Liver (tissue), 9 donors: ENCODE data around the gene FRMPD4. TPM values are rescaled to one million over a fixed set of nuclear protein-coding genes. Genes with fewer than 3 reads are reported as not detected.

ENCODE experiments used
- DNase-seq: peaks from one replicate; pipeline ENCODE4 v3.0.0-alpha.2; 2017; ENCODE audit warnings: low spot score
- H3K27ac ChIP-seq, 2 donors: one replicate each; pipeline ENCODE4 v1.7.0; 2013; ENCODE audit warnings: inconsistent platforms in 2 of 2, low read length in 2 of 2, control low read depth in 1 of 2, low read depth in 1 of 2, mild to moderate bottlenecking in 1 of 2
- H3K27me3 ChIP-seq, 4 donors: one replicate each; pipeline versions ENCODE4 v1.6.1 to v1.7.0; 2013; ENCODE audit warnings: low read length in 3 of 4, inconsistent platforms in 1 of 4, mild to moderate bottlenecking in 1 of 4, moderate library complexity in 1 of 4; ENCODE audit not compliant: control insufficient read depth in 4 of 4, insufficient read depth in 4 of 4
- H3K36me3 ChIP-seq, 4 donors: one replicate each; pipeline versions ENCODE4 v1.6.1 to v1.7.0; 2013; ENCODE audit warnings: low read length in 3 of 4, mild to moderate bottlenecking in 3 of 4, low read depth in 1 of 4, moderate library complexity in 1 of 4; ENCODE audit not compliant: control insufficient read depth in 4 of 4, insufficient read depth in 3 of 4
- H3K4me1 ChIP-seq, 4 donors: one replicate each; pipeline versions ENCODE4 v1.6.1 to v1.7.0; 2013; ENCODE audit warnings: low read length in 3 of 4, mild to moderate bottlenecking in 3 of 4, moderate library complexity in 1 of 4; ENCODE audit not compliant: control insufficient read depth in 4 of 4, insufficient read depth in 4 of 4
- H3K4me3 ChIP-seq, 3 donors: one replicate each; pipeline versions ENCODE4 v1.6.1 to v1.7.0; 2013; ENCODE audit warnings: low read length in 3 of 3, control low read depth in 1 of 3, low read depth in 1 of 3, mild to moderate bottlenecking in 1 of 3
- H3K9ac ChIP-seq, 2 donors: one replicate each; pipeline ENCODE4 v1.7.0; 2013; ENCODE audit warnings: low read length in 2 of 2, mild to moderate bottlenecking in 2 of 2, moderate library complexity in 2 of 2, control low read depth in 1 of 2, low read depth in 1 of 2
- H3K9me3 ChIP-seq, 4 donors: one replicate each; pipeline versions ENCODE4 v1.6.1 to v1.7.0; 2013; ENCODE audit warnings: low read length in 3 of 4; ENCODE audit not compliant: control insufficient read depth in 4 of 4
- EGR1 ChIP-seq, 2 donors: IDR thresholded peaks; 2 replicates each; pipeline ENCODE4 v1.6.1; 2016 to 2018; ENCODE audit warnings: antibody characterized with exemption in 2 of 2, low read depth in 2 of 2
- FOXA2 ChIP-seq: IDR thresholded peaks from 2 replicates; pipeline ENCODE4 v1.6.1; 2016; ENCODE audit warnings: antibody characterized with exemption
- GABPA ChIP-seq, 2 donors: IDR thresholded peaks in 1 of 2; conservative IDR thresholded peaks in 1 of 2; 2 replicates each; pipeline ENCODE4 v1.6.1; 2016; ENCODE audit warnings: antibody characterized with exemption in 2 of 2, mild to moderate bottlenecking in 1 of 2, moderate library complexity in 1 of 2
- HNF4A ChIP-seq, 2 donors: conservative IDR thresholded peaks; 2 replicates each; pipeline ENCODE4 v1.6.1; 2016; ENCODE audit warnings: antibody characterized with exemption in 2 of 2, mild to moderate bottlenecking in 2 of 2
- HNF4G ChIP-seq: IDR thresholded peaks from 2 replicates; pipeline ENCODE4 v1.6.1; 2016; ENCODE audit warnings: antibody characterized with exemption
- JUND ChIP-seq, 2 donors: IDR thresholded peaks; 2 replicates each; pipeline ENCODE4 v1.6.1; 2016; ENCODE audit warnings: antibody characterized with exemption in 2 of 2
- NR2F2 ChIP-seq: IDR thresholded peaks from 2 replicates; pipeline ENCODE4 v1.6.1; 2016; ENCODE audit warnings: antibody characterized with exemption
- RAD21 ChIP-seq, 2 donors: IDR thresholded peaks; 2 replicates each; pipeline ENCODE4 v1.6.1; 2016; ENCODE audit warnings: antibody characterized with exemption in 2 of 2, mild to moderate bottlenecking in 2 of 2
- RXRA ChIP-seq, 2 donors: IDR thresholded peaks; 2 replicates each; pipeline ENCODE4 v1.6.1; 2017 to 2018; ENCODE audit warnings: antibody characterized with exemption in 2 of 2, mild to moderate bottlenecking in 1 of 2
- SP1 ChIP-seq: IDR thresholded peaks from 2 replicates; pipeline ENCODE4 v1.6.1; 2018; ENCODE audit warnings: antibody characterized with exemption, mild to moderate bottlenecking
- TAF1 ChIP-seq: conservative IDR thresholded peaks from 2 replicates; pipeline ENCODE4 v1.6.1; 2016; ENCODE audit warnings: antibody characterized with exemption, mild to moderate bottlenecking
- YY1 ChIP-seq: IDR thresholded peaks from 2 replicates; pipeline ENCODE4 v1.6.1; 2016; ENCODE audit warnings: antibody characterized with exemption, mild to moderate bottlenecking
- WGBS: extraction: QIAGEN DNeasy Blood & Tissue Kit; methylation state at CpG from one replicate; pipeline ENCODE4 v1.1.7; 2013; 5-methylcytosine and 5-hydroxymethylcytosine counted together
- polyA plus RNA-seq, 2 donors: library from polyadenylated mRNA; stranded (reverse) in 1 of 2; unstranded in 1 of 2; fragments of 200-250 nt in 1 of 2; fragments of >200 nt in 1 of 2; fragmentation: Nextera tagmentation in 1 of 2; extraction: Ambion mirVana in 1 of 2; gene quantifications; one replicate each; pipeline versions ENCODE4 v1.2.1 to v1.2.3, GENCODE V29; 2013 to 2015
- total RNA-seq, 2 donors: library from RNA; depleted of rRNA; stranded (reverse); fragments of >200 nt; gene quantifications; one replicate each; pipeline ENCODE4 v1.2.3, GENCODE V29; 2014
- TF ChIP-seq, protein P1 (sequence below): IDR thresholded peaks from 2 replicates; pipeline ENCODE4 v1.6.1; 2016; ENCODE audit warnings: antibody characterized with exemption
- TF ChIP-seq, protein P2 (sequence below): IDR thresholded peaks from 2 replicates; pipeline ENCODE4 v1.6.1; 2016; ENCODE audit warnings: antibody characterized with exemption, mild to moderate bottlenecking
- TF ChIP-seq, protein P3 (sequence below): IDR thresholded peaks from 2 replicates; pipeline ENCODE4 v1.6.1; 2016; ENCODE audit warnings: antibody characterized with exemption
- TF ChIP-seq, protein P4 (sequence below): fragments of 150-350 bp; IDR thresholded peaks from 2 replicates; pipeline ENCODE4 v1.5.1; 2017; ENCODE audit warnings: improper control_type of control experiment, low read depth, low read length; ENCODE audit not compliant: missing input control
- TF ChIP-seq, protein P5 (sequence below): IDR thresholded peaks from 2 replicates; pipeline ENCODE4 v1.6.1; 2016; ENCODE audit warnings: antibody characterized with exemption
- donor health status: healthy.
- donor health status: healthy.
- donor health status: healthy.
- donor health status: healthy.
- donor health status: healthy.

The FRMPD4 gene
- total and polyA plus RNA-seq, 4 donors: 0.01 to 0.08 (median 0.03) TPM; not detected in 1

DNA sequence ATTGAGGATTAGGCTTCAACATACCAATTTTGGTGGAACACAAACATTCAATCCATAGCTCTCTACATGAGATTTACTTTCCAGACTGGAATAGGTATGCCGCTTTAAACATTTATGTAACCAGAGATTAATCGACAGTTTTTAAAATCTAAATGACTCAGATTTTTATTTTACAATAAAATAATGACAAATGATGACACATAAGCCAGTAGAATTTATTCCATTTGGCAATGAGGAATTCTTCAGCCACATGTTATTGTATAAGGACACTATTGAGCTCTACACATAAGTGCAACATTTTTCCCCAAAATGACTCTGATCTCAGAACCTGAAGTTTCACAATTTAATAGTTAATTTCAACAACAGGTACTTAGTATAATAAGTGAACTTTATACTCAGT, 425.9 kb downstream of the FRMPD4 start (continued):
- TF ChIP-seq, protein P1, sequence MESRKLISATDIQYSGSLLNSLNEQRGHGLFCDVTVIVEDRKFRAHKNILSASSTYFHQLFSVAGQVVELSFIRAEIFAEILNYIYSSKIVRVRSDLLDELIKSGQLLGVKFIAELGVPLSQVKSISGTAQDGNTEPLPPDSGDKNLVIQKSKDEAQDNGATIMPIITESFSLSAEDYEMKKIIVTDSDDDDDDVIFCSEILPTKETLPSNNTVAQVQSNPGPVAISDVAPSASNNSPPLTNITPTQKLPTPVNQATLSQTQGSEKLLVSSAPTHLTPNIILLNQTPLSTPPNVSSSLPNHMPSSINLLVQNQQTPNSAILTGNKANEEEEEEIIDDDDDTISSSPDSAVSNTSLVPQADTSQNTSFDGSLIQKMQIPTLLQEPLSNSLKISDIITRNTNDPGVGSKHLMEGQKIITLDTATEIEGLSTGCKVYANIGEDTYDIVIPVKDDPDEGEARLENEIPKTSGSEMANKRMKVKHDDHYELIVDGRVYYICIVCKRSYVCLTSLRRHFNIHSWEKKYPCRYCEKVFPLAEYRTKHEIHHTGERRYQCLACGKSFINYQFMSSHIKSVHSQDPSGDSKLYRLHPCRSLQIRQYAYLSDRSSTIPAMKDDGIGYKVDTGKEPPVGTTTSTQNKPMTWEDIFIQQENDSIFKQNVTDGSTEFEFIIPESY: no peak

DNA sequence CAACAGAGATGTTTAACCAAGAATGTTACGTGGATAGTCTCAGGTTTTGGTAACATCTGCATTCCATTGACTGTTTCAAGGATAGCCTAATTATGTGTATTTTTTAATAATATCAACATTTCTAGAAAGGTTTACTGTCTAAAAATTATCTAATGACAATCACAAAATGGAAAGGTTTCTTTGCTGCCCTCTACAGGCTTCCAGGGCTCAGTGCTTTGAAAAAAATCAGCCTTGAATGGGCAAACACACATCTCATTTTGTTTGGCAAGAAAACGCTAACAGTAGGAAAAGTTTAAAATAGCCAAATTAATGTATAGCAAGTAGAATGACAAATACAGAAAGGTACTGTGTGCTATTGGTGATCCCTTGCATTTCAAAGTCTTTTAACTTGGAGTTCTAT, 429.6 kb downstream of the FRMPD4 start:
- H3K9me3 ChIP-seq: no peaks in the 10 kb centered on the region
- no peaks in the 10 kb centered on the region for H3K27me3 ChIP-seq
- TF ChIP-seq, protein P1: no peak
- TF ChIP-seq GABPA (IDR thresholded peaks at IDR 0.05 in 1 of 2, conservative IDR thresholded peaks at IDR 0.05 in 1 of 2): no peak
- TF ChIP-seq TAF1: no peak
- TF ChIP-seq, protein P2, sequence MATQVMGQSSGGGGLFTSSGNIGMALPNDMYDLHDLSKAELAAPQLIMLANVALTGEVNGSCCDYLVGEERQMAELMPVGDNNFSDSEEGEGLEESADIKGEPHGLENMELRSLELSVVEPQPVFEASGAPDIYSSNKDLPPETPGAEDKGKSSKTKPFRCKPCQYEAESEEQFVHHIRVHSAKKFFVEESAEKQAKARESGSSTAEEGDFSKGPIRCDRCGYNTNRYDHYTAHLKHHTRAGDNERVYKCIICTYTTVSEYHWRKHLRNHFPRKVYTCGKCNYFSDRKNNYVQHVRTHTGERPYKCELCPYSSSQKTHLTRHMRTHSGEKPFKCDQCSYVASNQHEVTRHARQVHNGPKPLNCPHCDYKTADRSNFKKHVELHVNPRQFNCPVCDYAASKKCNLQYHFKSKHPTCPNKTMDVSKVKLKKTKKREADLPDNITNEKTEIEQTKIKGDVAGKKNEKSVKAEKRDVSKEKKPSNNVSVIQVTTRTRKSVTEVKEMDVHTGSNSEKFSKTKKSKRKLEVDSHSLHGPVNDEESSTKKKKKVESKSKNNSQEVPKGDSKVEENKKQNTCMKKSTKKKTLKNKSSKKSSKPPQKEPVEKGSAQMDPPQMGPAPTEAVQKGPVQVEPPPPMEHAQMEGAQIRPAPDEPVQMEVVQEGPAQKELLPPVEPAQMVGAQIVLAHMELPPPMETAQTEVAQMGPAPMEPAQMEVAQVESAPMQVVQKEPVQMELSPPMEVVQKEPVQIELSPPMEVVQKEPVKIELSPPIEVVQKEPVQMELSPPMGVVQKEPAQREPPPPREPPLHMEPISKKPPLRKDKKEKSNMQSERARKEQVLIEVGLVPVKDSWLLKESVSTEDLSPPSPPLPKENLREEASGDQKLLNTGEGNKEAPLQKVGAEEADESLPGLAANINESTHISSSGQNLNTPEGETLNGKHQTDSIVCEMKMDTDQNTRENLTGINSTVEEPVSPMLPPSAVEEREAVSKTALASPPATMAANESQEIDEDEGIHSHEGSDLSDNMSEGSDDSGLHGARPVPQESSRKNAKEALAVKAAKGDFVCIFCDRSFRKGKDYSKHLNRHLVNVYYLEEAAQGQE: no peak
- TF ChIP-seq, protein P3, sequence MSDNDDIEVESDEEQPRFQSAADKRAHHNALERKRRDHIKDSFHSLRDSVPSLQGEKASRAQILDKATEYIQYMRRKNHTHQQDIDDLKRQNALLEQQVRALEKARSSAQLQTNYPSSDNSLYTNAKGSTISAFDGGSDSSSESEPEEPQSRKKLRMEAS: no peak
- no peak for TF ChIP-seq YY1
- no peak for TF ChIP-seq NR2F2
- TF ChIP-seq, protein P4, sequence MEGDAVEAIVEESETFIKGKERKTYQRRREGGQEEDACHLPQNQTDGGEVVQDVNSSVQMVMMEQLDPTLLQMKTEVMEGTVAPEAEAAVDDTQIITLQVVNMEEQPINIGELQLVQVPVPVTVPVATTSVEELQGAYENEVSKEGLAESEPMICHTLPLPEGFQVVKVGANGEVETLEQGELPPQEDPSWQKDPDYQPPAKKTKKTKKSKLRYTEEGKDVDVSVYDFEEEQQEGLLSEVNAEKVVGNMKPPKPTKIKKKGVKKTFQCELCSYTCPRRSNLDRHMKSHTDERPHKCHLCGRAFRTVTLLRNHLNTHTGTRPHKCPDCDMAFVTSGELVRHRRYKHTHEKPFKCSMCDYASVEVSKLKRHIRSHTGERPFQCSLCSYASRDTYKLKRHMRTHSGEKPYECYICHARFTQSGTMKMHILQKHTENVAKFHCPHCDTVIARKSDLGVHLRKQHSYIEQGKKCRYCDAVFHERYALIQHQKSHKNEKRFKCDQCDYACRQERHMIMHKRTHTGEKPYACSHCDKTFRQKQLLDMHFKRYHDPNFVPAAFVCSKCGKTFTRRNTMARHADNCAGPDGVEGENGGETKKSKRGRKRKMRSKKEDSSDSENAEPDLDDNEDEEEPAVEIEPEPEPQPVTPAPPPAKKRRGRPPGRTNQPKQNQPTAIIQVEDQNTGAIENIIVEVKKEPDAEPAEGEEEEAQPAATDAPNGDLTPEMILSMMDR: peak; percentile 42
- TF ChIP-seq FOXA2: no peak
- TF ChIP-seq EGR1 (IDR thresholded peaks at IDR 0.05; ENCODE audit: low read depth in 2 of 2): no peak
- TF ChIP-seq, protein P5, sequence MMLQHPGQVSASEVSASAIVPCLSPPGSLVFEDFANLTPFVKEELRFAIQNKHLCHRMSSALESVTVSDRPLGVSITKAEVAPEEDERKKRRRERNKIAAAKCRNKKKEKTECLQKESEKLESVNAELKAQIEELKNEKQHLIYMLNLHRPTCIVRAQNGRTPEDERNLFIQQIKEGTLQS: no peak
- TF ChIP-seq SP1: no peak
- TF ChIP-seq HNF4A (conservative IDR thresholded peaks at IDR 0.05): no peak
- peak; percentile 33 to 63 for TF ChIP-seq RAD21 (IDR thresholded peaks at IDR 0.05)
- no peak for TF ChIP-seq JUND (IDR thresholded peaks at IDR 0.05)
- no peak for TF ChIP-seq RXRA (IDR thresholded peaks at IDR 0.05)
- no peak for TF ChIP-seq HNF4G
- H3K4me1 ChIP-seq: no peaks in the 10 kb centered on the region
- 46% methylated on average over 2 of the region's 2 CpGs for WGBS
- H3K36me3 ChIP-seq: no peaks in the 10 kb centered on the region
- no peak overlapping the region for H3K27ac ChIP-seq
- DNase-seq: no peak
- no peak overlapping the region for H3K4me3 ChIP-seq
- H3K9ac ChIP-seq: no peak overlapping the region
